Ramos (cell line): Measurements from ENCODE around the gene RNF213.
"Not testable (repeated sequence)": the region's sequence is repeated elsewhere in the genome, so short reads cannot be mapped to it uniquely, and the experiment has no call there.

ENCODE experiments used
- in situ Hi-C: fragments of 300-500 bp; cut with MboI; formaldehyde crosslinking; loops from one replicate; pipeline ENCODE4 v1.14.3; 2022; ENCODE audit warnings: low sequenced_read_pairs; ENCODE audit not compliant: unreplicated experiment

RNF213 gene

GRCh38 chr17:80248894-80249710 is 11.6 kb upstream of the RNF213 start:
- in situ Hi-C loops, result no loop called here

GRCh38 chr17:80251966-80252365 is 8.7 kb upstream of the RNF213 start:
- in situ Hi-C loops, result no loop called here

- in situ Hi-C loops, result no loop called here
These were observed 7.8 kb upstream of the RNF213 start for GRCh38 chr17:80252871-80253270.

- in situ Hi-C loops, result no loop called here
These were observed 6.8 kb upstream of the RNF213 start for GRCh38 chr17:80253631-80254395.

- in situ Hi-C loops, result no loop called here
These were observed 6.0 kb upstream of the RNF213 start for GRCh38 chr17:80254396-80255251.

- in situ Hi-C loops, result no loop called here
These were observed 4.7 kb upstream of the RNF213 start for GRCh38 chr17:80256034-80256350.

- in situ Hi-C loops, result no loop called here
These were observed 2.9 kb upstream of the RNF213 start for GRCh38 chr17:80257716-80258213.

- in situ Hi-C loops, result not testable (repeated sequence)
These were observed 2.4 kb upstream of the RNF213 start for GRCh38 chr17:80258296-80258695.

- in situ Hi-C loops, result no loop called here
These were observed 1.1 kb upstream of the RNF213 start for GRCh38 chr17:80259457-80260068.

- in situ Hi-C loops, result no loop called here
These were observed 550 bp upstream of the RNF213 start for GRCh38 chr17:80260069-80260535.

- in situ Hi-C loops, result no loop called here
These were observed 675 bp downstream of the RNF213 start for GRCh38 chr17:80261159-80261894.

GRCh38 chr17:80261895-80262279 is 1.2 kb downstream of the RNF213 start:
- in situ Hi-C loops, result no loop called here

GRCh38 chr17:80262291-80262690 is 1.6 kb downstream of the RNF213 start:
- in situ Hi-C loops, result no loop called here

GRCh38 chr17:80262775-80263244 is 2.2 kb downstream of the RNF213 start:
- in situ Hi-C loops, result no loop called here

- in situ Hi-C loops, result no loop called here
These were observed 2.9 kb downstream of the RNF213 start for GRCh38 chr17:80263253-80264204.

- in situ Hi-C loops, result no loop called here
These were observed 3.8 kb downstream of the RNF213 start for GRCh38 chr17:80264205-80265075.
